Prostate gland (tissue), 2 donors: ENCODE measurements around the gene SCARB1. TPM values are rescaled to one million over a fixed set of nuclear protein-coding genes. Genes with fewer than 3 reads are reported as not detected.

Experiments used
- DNase-seq: peaks from one replicate; pipeline ENCODE4 v3.0.0-alpha.2; 2019; ENCODE audit warnings: low spot score
- H3K27ac ChIP-seq, 2 donors: fragments of 200-600 bp; sonication (generic); 2 replicates each; pipeline ENCODE4 v1.5.1; 2017 to 2019
- H3K27me3 ChIP-seq: fragments of 200-600 bp; sonication (generic); replicated peaks from 2 replicates; pipeline ENCODE4 v1.5.1; 2019; ENCODE audit not compliant: insufficient read depth
- H3K36me3 ChIP-seq, 2 donors: fragments of 200-600 bp; sonication (generic); 1 replicate in 1 of 2; 2 replicates in 1 of 2; pipeline versions ENCODE4 v1.5.1 to v1.8.1; 2017 to 2019
- H3K4me1 ChIP-seq: fragments of 200-600 bp; sonication (generic); replicated peaks from 2 replicates; pipeline ENCODE4 v1.5.1; 2019
- H3K4me3 ChIP-seq, 2 donors: fragments of 200-600 bp; sonication (generic); 2 replicates each; pipeline ENCODE4 v1.5.1; 2017 to 2019
- H3K9me3 ChIP-seq: fragments of 200-600 bp; sonication (generic); 2 replicates; pipeline ENCODE4 v1.5.1; 2017
- POLR2A ChIP-seq: fragments of 450-650 bp; IDR thresholded peaks from one replicate; pipeline ENCODE4 v1.6.1; 2016; ENCODE audit warnings: antibody characterized with exemption, mild to moderate bottlenecking
- POLR2AphosphoS5 ChIP-seq: sonication (generic); formaldehyde crosslinking; IDR thresholded peaks from one replicate; pipeline ENCODE4 v1.6.1; 2017; ENCODE audit warnings: antibody characterized with exemption
- WGBS: methylation state at CpG from one replicate; pipeline ENCODE4 v1.1.5; 2018; 5-methylcytosine and 5-hydroxymethylcytosine counted together
- intact Hi-C: fragments of 100-400 bp; cut with DNase I; formaldehyde crosslinking; loops from one replicate; pipeline ENCODE4 v1.14.2; 2022
- total RNA-seq, 2 donors: library from RNA; depleted of rRNA; stranded (reverse); fragments of >200 nt; gene quantifications; one replicate each; pipeline ENCODE4 v1.1.0, GENCODE V29; 2016
- TF ChIP-seq, protein P1 (sequence below), 4 experiments: fragments of 200-600 bp in 2 of 4; fragments of 450-650 bp in 2 of 4; sonication (generic) in 2 of 4; IDR thresholded peaks; 1 replicate in 3 of 4; 2 replicates in 1 of 4; pipeline ENCODE4 v1.5.1; 2016 to 2019; ENCODE audit warnings: antibody characterized with exemption in 4 of 4, mild to moderate bottlenecking in 2 of 4, moderate library complexity in 2 of 4

SCARB1 gene
- total RNA-seq, 2 donors from 2014 or later, result 28.0 to 44.4 TPM

- Histone ChIP-seq H3K4me1 (no peaks in the 10 kb centered on the region), H3K27ac (no peak overlapping the region), H3K36me3 (no peaks in the 10 kb centered on the region), H3K27me3 (no peaks in the 10 kb centered on the region), H3K4me3 (no peak overlapping the region), H3K9me3 (no peaks in the 10 kb centered on the region)
- no peak for DNase-seq
- WGBS, result 85% methylated on average over 11 of the region's 11 CpGs
- TF ChIP-seq, protein P1, sequence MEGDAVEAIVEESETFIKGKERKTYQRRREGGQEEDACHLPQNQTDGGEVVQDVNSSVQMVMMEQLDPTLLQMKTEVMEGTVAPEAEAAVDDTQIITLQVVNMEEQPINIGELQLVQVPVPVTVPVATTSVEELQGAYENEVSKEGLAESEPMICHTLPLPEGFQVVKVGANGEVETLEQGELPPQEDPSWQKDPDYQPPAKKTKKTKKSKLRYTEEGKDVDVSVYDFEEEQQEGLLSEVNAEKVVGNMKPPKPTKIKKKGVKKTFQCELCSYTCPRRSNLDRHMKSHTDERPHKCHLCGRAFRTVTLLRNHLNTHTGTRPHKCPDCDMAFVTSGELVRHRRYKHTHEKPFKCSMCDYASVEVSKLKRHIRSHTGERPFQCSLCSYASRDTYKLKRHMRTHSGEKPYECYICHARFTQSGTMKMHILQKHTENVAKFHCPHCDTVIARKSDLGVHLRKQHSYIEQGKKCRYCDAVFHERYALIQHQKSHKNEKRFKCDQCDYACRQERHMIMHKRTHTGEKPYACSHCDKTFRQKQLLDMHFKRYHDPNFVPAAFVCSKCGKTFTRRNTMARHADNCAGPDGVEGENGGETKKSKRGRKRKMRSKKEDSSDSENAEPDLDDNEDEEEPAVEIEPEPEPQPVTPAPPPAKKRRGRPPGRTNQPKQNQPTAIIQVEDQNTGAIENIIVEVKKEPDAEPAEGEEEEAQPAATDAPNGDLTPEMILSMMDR (IDR thresholded peaks at IDR 0.05), result no peak
- no peak for TF ChIP-seq POLR2AphosphoS5
- TF ChIP-seq POLR2A, result no peak
- intact Hi-C loops, result no loop called here
Measured at GRCh38 chr12:124857921-124858461, 5.7 kb downstream of the SCARB1 start.

GRCh38 chr12:124856842-124857178 is 6.9 kb downstream of the SCARB1 start:
- H3K27ac ChIP-seq, result no peak overlapping the region
- H3K9me3 ChIP-seq, result no peaks in the 10 kb centered on the region
- no peak overlapping the region for H3K4me3 ChIP-seq
- H3K27me3 ChIP-seq, result no peaks in the 10 kb centered on the region
- no peaks in the 10 kb centered on the region for H3K4me1 ChIP-seq
- TF ChIP-seq POLR2A, result no peak
- TF ChIP-seq POLR2AphosphoS5, result no peak
- TF ChIP-seq, protein P1 (IDR thresholded peaks at IDR 0.05), result no peak
- intact Hi-C loops, result no loop called here
- DNase-seq, result no peak
- 83% methylated on average over 14 of the region's 14 CpGs for WGBS
- H3K36me3 ChIP-seq, result no peaks in the 10 kb centered on the region

- no peaks in the 10 kb centered on the region for H3K36me3 ChIP-seq
- H3K9me3 ChIP-seq, result no peaks in the 10 kb centered on the region
- H3K4me1 ChIP-seq, result no peaks in the 10 kb centered on the region
- no peak for DNase-seq
- 62% methylated on average over 16 of the region's 16 CpGs for WGBS
- TF ChIP-seq, protein P1 (IDR thresholded peaks at IDR 0.05), result no peak
- TF ChIP-seq POLR2AphosphoS5, result no peak
- TF ChIP-seq POLR2A, result no peak
- H3K27ac ChIP-seq, result no peak overlapping the region
- intact Hi-C loops, result no loop called here
- no peaks in the 10 kb centered on the region for H3K27me3 ChIP-seq
- no peak overlapping the region for H3K4me3 ChIP-seq
Measured at GRCh38 chr12:124856132-124856841, 7.4 kb downstream of the SCARB1 start.

- Histone ChIP-seq H3K4me3 (no peak overlapping the region), H3K27me3 (no peaks in the 10 kb centered on the region), H3K36me3 (no peaks in the 10 kb centered on the region), H3K9me3 (no peaks in the 10 kb centered on the region), H3K4me1 (no peaks in the 10 kb centered on the region), H3K27ac (no peak overlapping the region)
- DNase-seq, result no peak
- TF ChIP-seq POLR2A, result no peak
- no peak for TF ChIP-seq POLR2AphosphoS5
- TF ChIP-seq, protein P1 (IDR thresholded peaks at IDR 0.05), result no peak
- WGBS, result 91% methylated on average over 15 of the region's 15 CpGs
- intact Hi-C loops, result no loop called here
Measured at GRCh38 chr12:124855275-124855957, 8.2 kb downstream of the SCARB1 start.
